Measurements from ENCODE around the gene PPP1R10. TPM values are rescaled to one million over a fixed set of nuclear protein-coding genes. Genes with fewer than 3 reads are reported as not detected.
A peak's percentile ranks its signal among the peaks of the same experiment; 100 is the strongest.
"Not testable (repeated sequence)": the region's sequence is repeated elsewhere in the genome, so short reads cannot be mapped to it uniquely, and the experiment has no call there.

Gene PPP1R10
- 38.6 and 46.4 TPM in 2 replicates for total RNA-seq (ENCODE audit: low replicate concordance)

DNA sequence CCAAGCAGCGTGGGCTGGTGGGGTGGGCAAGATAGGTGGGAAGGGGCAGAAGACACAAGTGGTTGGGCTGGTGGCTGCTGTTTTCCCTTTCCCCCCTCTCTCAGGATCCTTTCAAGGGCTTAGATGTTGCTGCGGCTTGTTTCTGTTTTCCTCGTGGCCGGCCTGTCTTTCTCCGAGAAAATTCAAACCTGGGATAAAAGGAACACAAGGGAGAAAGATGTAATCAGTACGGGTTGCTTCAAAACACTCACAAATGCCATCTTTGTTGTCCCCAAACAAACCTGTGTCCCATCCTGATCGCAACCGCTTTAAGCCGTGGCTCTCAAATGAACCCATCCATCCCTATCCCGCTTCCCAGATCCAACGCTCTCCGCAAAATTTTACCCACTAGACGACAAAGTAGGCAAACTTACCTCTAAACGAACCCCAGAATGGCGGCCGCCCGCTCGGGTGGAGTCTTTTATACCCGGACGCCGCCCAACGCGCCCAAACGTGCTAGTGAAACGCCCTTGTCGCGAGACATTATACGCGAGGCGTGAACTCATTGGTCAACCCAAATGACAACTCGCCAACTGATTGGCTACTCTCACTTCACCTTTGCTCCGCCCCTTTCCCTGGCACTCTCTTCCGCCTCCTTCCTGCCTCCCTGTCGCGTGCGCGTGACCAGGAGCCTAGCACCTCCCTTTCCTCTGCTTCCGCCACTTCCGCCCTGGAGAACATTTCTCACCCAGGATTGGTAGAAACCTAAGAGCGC is at the start of gene PPP1R10:
Gene PPP1R10 (minus strand): TSS at position 433 of the 754 bp plus-strand sequence. CDS start 7,299 bp downstream, outside the sequence.
- peaks cover 71% of the 10 kb centered on the region for H3K79me2 ChIP-seq (ENCODE audit: low read depth)
- H3K27me3 Mint-ChIP-seq (ENCODE audit: insufficient read depth, low read depth) = peaks cover 25% of the 10 kb centered on the region
- H3F3A ChIP-seq (ENCODE audit: low read depth) = peaks cover 46% of the 10 kb centered on the region
- H3K4me2 ChIP-seq = peak within 1 kb of the TSS; percentile 98
- peaks cover 42% of the 10 kb centered on the region for H3K4me1 Mint-ChIP-seq
- peak; percentile 100 for DNase-seq (ENCODE audit: low spot score)
- H3K4me3 ChIP-seq = peak within 1 kb of the TSS; percentile 85
- TF ChIP-seq EZH2 (IDR thresholded peaks at IDR 0.05) (no peak), EZH2phosphoT487 (IDR thresholded peaks at IDR 0.05) (no peak)
- TF ChIP-seq, protein P1, sequence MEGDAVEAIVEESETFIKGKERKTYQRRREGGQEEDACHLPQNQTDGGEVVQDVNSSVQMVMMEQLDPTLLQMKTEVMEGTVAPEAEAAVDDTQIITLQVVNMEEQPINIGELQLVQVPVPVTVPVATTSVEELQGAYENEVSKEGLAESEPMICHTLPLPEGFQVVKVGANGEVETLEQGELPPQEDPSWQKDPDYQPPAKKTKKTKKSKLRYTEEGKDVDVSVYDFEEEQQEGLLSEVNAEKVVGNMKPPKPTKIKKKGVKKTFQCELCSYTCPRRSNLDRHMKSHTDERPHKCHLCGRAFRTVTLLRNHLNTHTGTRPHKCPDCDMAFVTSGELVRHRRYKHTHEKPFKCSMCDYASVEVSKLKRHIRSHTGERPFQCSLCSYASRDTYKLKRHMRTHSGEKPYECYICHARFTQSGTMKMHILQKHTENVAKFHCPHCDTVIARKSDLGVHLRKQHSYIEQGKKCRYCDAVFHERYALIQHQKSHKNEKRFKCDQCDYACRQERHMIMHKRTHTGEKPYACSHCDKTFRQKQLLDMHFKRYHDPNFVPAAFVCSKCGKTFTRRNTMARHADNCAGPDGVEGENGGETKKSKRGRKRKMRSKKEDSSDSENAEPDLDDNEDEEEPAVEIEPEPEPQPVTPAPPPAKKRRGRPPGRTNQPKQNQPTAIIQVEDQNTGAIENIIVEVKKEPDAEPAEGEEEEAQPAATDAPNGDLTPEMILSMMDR (IDR thresholded peaks at IDR 0.05) = no peak
- H3K27me3 ChIP-seq = no peaks in the 10 kb centered on the region
- peak within 1 kb of the TSS; percentile 99 for H3K9ac ChIP-seq
- H3K9me3 Mint-ChIP-seq = peaks cover 7% of the 10 kb centered on the region
- peak within 1 kb of the TSS; percentile 96 for H3K4me3 Mint-ChIP-seq
- peak within 1 kb of the TSS; percentile 98 for H3K27ac Mint-ChIP-seq
- peaks cover 34% of the 10 kb centered on the region for H4K20me1 ChIP-seq (ENCODE audit: low read depth)
- H3K4me1 ChIP-seq = peaks cover 23% of the 10 kb centered on the region
- peaks cover 26% of the 10 kb centered on the region for H3K36me3 Mint-ChIP-seq
- peaks cover 10% of the 10 kb centered on the region for H3K36me3 ChIP-seq
- peak within 1 kb of the TSS; percentile 100 for H3K27ac ChIP-seq
- peak within 1 kb of the TSS; percentile 92 for H2AFZ ChIP-seq (replicated peaks)
- no peaks in the 10 kb centered on the region for H3K9me3 ChIP-seq (ENCODE audit: low read depth)

DNA sequence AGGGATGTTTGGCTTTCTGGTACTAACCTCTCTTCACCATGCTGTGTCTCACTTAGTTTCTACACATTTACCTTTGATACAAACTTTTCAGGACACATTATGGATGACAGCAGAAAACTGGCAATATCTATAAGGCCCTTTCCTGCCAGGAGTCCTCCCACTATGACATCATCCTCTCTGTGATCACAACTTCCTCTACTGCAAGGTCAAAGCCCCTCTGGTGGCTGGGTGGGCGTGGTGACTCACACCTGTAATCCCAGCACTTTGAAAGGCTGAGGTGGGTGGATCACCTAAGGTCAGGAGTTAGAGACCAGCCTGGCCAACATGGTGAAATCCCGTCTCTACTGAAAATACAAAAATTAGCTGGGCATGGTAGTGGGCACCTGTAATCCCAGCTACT is 49.3 kb upstream of the PPP1R10 start:
- not testable (repeated sequence) for H3K27me3 Mint-ChIP-seq (ENCODE audit: insufficient read depth, low read depth); H3K27ac Mint-ChIP-seq; H3K9ac ChIP-seq; H3K4me1 ChIP-seq; H3K27ac ChIP-seq; H3K9me3 Mint-ChIP-seq; H3K36me3 ChIP-seq; H4K20me1 ChIP-seq (ENCODE audit: low read depth); H3K4me3 ChIP-seq; H3K79me2 ChIP-seq (ENCODE audit: low read depth); H3K4me1 Mint-ChIP-seq; H3F3A ChIP-seq (ENCODE audit: low read depth); H3K4me2 ChIP-seq; H3K27me3 ChIP-seq; H2AFZ ChIP-seq (replicated peaks); DNase-seq (ENCODE audit: low spot score); H3K4me3 Mint-ChIP-seq; H3K9me3 ChIP-seq (ENCODE audit: low read depth)
- H3K36me3 Mint-ChIP-seq = peaks cover 20% of the 10 kb centered on the region

DNA sequence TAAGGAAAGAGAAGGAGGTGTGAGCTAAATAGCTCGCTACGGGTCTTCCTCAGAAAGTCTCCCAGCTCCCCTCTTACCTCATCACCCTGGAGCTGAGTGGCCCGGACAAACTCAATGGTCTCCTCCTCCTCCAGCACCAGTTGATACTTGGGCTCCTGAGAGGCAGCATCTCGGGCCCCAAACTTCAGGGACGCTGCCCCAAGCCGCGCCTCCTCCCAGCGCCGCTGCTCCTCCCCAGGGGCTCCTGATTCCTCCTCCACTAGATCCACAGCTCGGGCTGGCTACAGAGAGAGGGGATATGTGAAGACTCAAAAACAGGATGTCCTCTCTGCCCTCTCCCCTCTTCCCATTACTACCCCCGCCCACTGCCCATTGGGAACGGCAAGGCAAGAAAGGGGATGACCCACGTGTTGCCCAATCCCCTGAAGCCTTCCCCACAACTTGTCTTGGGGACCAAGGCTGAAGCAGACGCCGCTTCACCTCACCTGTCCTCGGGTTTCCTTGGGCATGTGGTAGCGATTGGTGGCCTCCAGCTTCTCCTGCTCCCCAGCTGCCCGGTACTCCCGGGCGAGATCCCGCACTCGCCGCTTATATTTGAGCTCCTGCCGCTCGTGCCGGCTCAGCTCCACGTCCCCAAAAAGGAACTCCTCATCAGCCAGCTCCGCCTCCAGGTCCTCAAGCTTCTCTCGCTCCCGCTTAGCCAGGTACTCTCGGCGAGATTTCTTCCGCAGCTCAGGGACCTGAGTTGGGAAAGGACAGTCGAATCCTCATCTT is 48.1 kb upstream of the PPP1R10 start:
- no peaks in the 10 kb centered on the region for H3K4me1 ChIP-seq
- Mint-ChIP-seq H3K27ac (no peak overlapping the region), H3K4me3 (no peak overlapping the region), H3K27me3 (ENCODE audit: insufficient read depth, low read depth) (peaks cover 6% of the 10 kb centered on the region), H3K4me1 (no peaks in the 10 kb centered on the region), H3K9me3 (no peaks in the 10 kb centered on the region), H3K36me3 (peaks cover 19% of the 10 kb centered on the region)
- no peak overlapping the region for H3K4me3 ChIP-seq
- no peak for DNase-seq (ENCODE audit: low spot score)
- H3K27ac ChIP-seq = no peak overlapping the region
- H3K79me2 ChIP-seq (ENCODE audit: low read depth) = no peaks in the 10 kb centered on the region
- H3K27me3 ChIP-seq = no peaks in the 10 kb centered on the region
- H3K9ac ChIP-seq = no peak overlapping the region
- no peak for TF ChIP-seq EZH2phosphoT487 (IDR thresholded peaks at IDR 0.05)
- TF ChIP-seq EZH2 (IDR thresholded peaks at IDR 0.05) = no peak
- TF ChIP-seq, protein P1 (IDR thresholded peaks at IDR 0.05) = no peak
- H3K4me2 ChIP-seq = no peak overlapping the region
- no peaks in the 10 kb centered on the region for H3F3A ChIP-seq (ENCODE audit: low read depth)
- no peaks in the 10 kb centered on the region for H3K9me3 ChIP-seq (ENCODE audit: low read depth)
- no peaks in the 10 kb centered on the region for H3K36me3 ChIP-seq
- H2AFZ ChIP-seq (replicated peaks) = no peak overlapping the region
- H4K20me1 ChIP-seq (ENCODE audit: low read depth) = no peaks in the 10 kb centered on the region

DNA sequence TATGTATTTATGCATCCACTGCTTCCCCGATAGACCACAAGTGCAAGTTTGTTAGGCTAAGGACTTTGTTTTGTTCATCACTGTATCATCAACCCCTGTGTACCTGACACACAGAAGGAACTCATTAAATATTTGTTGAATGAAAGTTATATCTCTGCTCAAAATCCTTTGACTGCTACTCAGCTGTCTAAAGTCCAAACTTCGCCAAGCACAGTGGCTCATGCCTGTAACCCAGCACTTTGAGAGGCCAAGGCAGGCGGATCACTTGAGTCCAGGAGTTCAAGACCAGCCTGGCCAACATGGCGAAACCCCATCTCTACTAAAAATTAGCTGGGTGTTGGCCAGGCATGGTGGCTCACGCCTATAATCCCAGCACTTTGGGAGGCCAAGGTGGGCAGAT is 40.9 kb upstream of the PPP1R10 start:
- H3K4me2 ChIP-seq; H3K27me3 ChIP-seq; H3K27me3 Mint-ChIP-seq (ENCODE audit: insufficient read depth, low read depth); H3K36me3 ChIP-seq; H3K9me3 Mint-ChIP-seq; H3K4me1 Mint-ChIP-seq; H3K4me1 ChIP-seq; H3K27ac Mint-ChIP-seq; H4K20me1 ChIP-seq (ENCODE audit: low read depth); H3K4me3 ChIP-seq; DNase-seq (ENCODE audit: low spot score); H3K9ac ChIP-seq; H3K79me2 ChIP-seq (ENCODE audit: low read depth); H2AFZ ChIP-seq (replicated peaks); H3F3A ChIP-seq (ENCODE audit: low read depth); H3K27ac ChIP-seq; H3K9me3 ChIP-seq (ENCODE audit: low read depth); H3K4me3 Mint-ChIP-seq: not testable (repeated sequence)
- peaks cover 32% of the 10 kb centered on the region for H3K36me3 Mint-ChIP-seq
